Endothelial cell of umbilical vein (primary cell): Measurements from ENCODE around the gene METTL8.

Experiments
- EZH2 ChIP-seq: IDR thresholded peaks from 2 replicates; pipeline ENCODE4 v1.6.1; 2012; ENCODE audit warnings: borderline replicate concordance, low read depth, mild to moderate bottlenecking, moderate library complexity, low read length, inconsistent platforms; ENCODE audit not compliant: severe bottlenecking
- FOS ChIP-seq: IDR thresholded peaks from 2 replicates; pipeline ENCODE4 v1.6.1; 2011; ENCODE audit warnings: mild to moderate bottlenecking, low read length, moderate library complexity, borderline replicate concordance; ENCODE audit not compliant: insufficient read depth
- GATA2 ChIP-seq: IDR thresholded peaks from 2 replicates; pipeline ENCODE4 v1.7.0; 2011; ENCODE audit warnings: low read depth, mild to moderate bottlenecking, moderate library complexity, mixed read lengths, low read length; ENCODE audit not compliant: insufficient read length, insufficient read depth
- JUN ChIP-seq: IDR thresholded peaks from 2 replicates; pipeline ENCODE4 v1.6.1; 2011; ENCODE audit warnings: borderline replicate concordance, low read depth; ENCODE audit not compliant: insufficient read length, insufficient read depth
- MYC ChIP-seq: IDR thresholded peaks from one replicate; pipeline ENCODE4 v1.6.1; 2011; ENCODE audit warnings: mild to moderate bottlenecking, low read depth, low read length
- POLR2A ChIP-seq: IDR thresholded peaks from 2 replicates; pipeline ENCODE4 v1.6.1; 2012; ENCODE audit warnings: low read depth, mild to moderate bottlenecking, control low read depth, low read length
- POLR2AphosphoS5 ChIP-seq: IDR thresholded peaks from 2 replicates; pipeline ENCODE4 v1.6.1; 2012; ENCODE audit warnings: low read depth, mild to moderate bottlenecking, control low read depth, low read length, moderate library complexity; ENCODE audit not compliant: insufficient read depth
- TF ChIP-seq, protein P1 (sequence below): IDR thresholded peaks from 2 replicates; pipeline ENCODE4 v1.6.1; 2011; ENCODE audit not compliant: insufficient read depth, insufficient read length
- TF ChIP-seq, protein P2 (sequence below), 2 donors: IDR thresholded peaks; 1 replicate in 1 of 2; 2 replicates in 1 of 2; pipeline ENCODE4 v1.5.1; 2011; ENCODE audit warnings: low read length in 2 of 2, mild to moderate bottlenecking in 2 of 2, moderate library complexity in 2 of 2, control low read depth in 1 of 2, inconsistent platforms in 1 of 2, low read depth in 1 of 2; ENCODE audit not compliant: insufficient read depth in 1 of 2; ENCODE audit errors: extremely low read depth in 1 of 2

DNA sequence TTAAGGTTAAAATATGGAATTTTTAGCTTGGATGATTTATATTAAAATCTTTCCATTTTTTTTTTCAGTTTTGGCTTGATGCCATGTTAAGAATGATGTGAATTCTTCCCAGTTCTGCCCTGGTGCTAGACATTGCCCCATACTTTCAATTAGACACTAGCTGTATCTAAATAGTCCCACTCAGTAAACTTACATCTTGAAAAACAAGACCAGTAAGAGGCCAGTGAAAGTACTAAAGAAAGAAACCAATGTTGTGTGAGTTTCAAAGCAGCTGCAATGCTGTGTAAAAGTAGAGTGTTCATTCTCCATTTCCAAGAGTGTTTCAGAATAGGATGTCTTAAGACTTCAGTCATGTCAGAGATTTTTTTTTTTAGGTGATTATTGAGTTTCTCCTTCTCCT is 48.5 kb upstream of the METTL8 start:
- TF ChIP-seq, protein P1, sequence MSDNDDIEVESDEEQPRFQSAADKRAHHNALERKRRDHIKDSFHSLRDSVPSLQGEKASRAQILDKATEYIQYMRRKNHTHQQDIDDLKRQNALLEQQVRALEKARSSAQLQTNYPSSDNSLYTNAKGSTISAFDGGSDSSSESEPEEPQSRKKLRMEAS: no peak
- TF ChIP-seq POLR2A (no peak), EZH2 (no peak), POLR2AphosphoS5 (no peak), JUN (no peak), MYC (no peak), FOS (no peak), GATA2 (no peak)
- TF ChIP-seq, protein P2, sequence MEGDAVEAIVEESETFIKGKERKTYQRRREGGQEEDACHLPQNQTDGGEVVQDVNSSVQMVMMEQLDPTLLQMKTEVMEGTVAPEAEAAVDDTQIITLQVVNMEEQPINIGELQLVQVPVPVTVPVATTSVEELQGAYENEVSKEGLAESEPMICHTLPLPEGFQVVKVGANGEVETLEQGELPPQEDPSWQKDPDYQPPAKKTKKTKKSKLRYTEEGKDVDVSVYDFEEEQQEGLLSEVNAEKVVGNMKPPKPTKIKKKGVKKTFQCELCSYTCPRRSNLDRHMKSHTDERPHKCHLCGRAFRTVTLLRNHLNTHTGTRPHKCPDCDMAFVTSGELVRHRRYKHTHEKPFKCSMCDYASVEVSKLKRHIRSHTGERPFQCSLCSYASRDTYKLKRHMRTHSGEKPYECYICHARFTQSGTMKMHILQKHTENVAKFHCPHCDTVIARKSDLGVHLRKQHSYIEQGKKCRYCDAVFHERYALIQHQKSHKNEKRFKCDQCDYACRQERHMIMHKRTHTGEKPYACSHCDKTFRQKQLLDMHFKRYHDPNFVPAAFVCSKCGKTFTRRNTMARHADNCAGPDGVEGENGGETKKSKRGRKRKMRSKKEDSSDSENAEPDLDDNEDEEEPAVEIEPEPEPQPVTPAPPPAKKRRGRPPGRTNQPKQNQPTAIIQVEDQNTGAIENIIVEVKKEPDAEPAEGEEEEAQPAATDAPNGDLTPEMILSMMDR (IDR thresholded peaks at IDR 0.05; ENCODE audit: extremely low read depth in 1 of 2, insufficient read depth in 1 of 2, low read depth in 1 of 2, low read length in 2 of 2): no peak
